Peyer's patch (tissue), 4 donors: ENCODE measurements around the gene SOD2. TPM values are rescaled to one million over a fixed set of nuclear protein-coding genes. Genes with fewer than 3 reads are reported as not detected.

ENCODE experiments used
- DNase-seq, 3 donors: peaks; one replicate each; pipeline ENCODE4 v3.0.0-alpha.2; 2017 to 2019
- H3K27ac ChIP-seq, 4 donors: fragments of 200-600 bp; sonication (generic); one replicate each; pipeline ENCODE4 v1.5.1; 2016 to 2019
- H3K27me3 ChIP-seq, 2 donors: fragments of 200-600 bp; sonication (generic); one replicate each; pipeline ENCODE4 v1.5.1; 2019
- H3K36me3 ChIP-seq, 3 donors: fragments of 200-600 bp; sonication (generic); one replicate each; pipeline ENCODE4 v1.5.1; 2016 to 2019
- H3K4me1 ChIP-seq, 4 donors: fragments of 200-600 bp; sonication (generic); one replicate each; pipeline ENCODE4 v1.5.1; 2016 to 2019
- H3K4me3 ChIP-seq, 4 donors: fragments of 200-600 bp; sonication (generic); 1 replicate in 3 of 4; 2 replicates in 1 of 4; pipeline ENCODE4 v1.5.1; 2016 to 2019; ENCODE audit warnings: mild to moderate bottlenecking in 1 of 4
- H3K9me3 ChIP-seq, 4 donors: fragments of 200-600 bp; sonication (generic); one replicate each; pipeline ENCODE4 v1.5.1; 2016 to 2019; ENCODE audit warnings: mild to moderate bottlenecking in 1 of 4
- CTCF ChIP-seq, 6 experiments: fragments of 450-650 bp in 4 of 6; fragments of 200-600 bp in 2 of 6; sonication (generic) in 1 of 6; IDR thresholded peaks; one replicate each; pipeline ENCODE4 v1.5.1; 2017 to 2019; ENCODE audit warnings: antibody characterized with exemption in 6 of 6, mild to moderate bottlenecking in 3 of 6, moderate library complexity in 1 of 6
- POLR2A ChIP-seq, 2 donors: fragments of 450-650 bp; IDR thresholded peaks; one replicate each; pipeline ENCODE4 v1.5.1; 2017; ENCODE audit warnings: antibody characterized with exemption in 2 of 2, mild to moderate bottlenecking in 2 of 2, moderate library complexity in 2 of 2
- total RNA-seq, 4 donors: library from RNA; depleted of rRNA; stranded (reverse); fragments of >200 nt; gene quantifications; one replicate each; pipeline ENCODE4 v1.1.0, GENCODE V29; 2016

SOD2 gene
- total RNA-seq, 4 donors from 2014 or later, result 85.0 to 156 (median 103) TPM

- no peak overlapping the region for H3K27ac ChIP-seq
- TF ChIP-seq POLR2A (IDR thresholded peaks at IDR 0.05) (no peak), CTCF (IDR thresholded peaks at IDR 0.05) (no peak)
These were observed 4.0 kb downstream of the SOD2 start for GRCh38 chr6:159689001-159689400.

GRCh38 chr6:159688266-159688905 is 4.7 kb downstream of the SOD2 start:
- no peak for TF ChIP-seq CTCF (IDR thresholded peaks at IDR 0.05)
- no peak for TF ChIP-seq POLR2A (IDR thresholded peaks at IDR 0.05)
- H3K4me3 ChIP-seq, result no peak overlapping the region
- no peaks in the 10 kb centered on the region for H3K27me3 ChIP-seq
- DNase-seq, result no peak
- H3K4me1 ChIP-seq, result peaks cover 0 to 17% (median 3%) of the 10 kb centered on the region in 4 donors
- H3K27ac ChIP-seq, result no peak overlapping the region
- H3K9me3 ChIP-seq, result no peaks in the 10 kb centered on the region
- H3K36me3 ChIP-seq, result peaks cover 0 to 60% (median 0%) of the 10 kb centered on the region in 3 donors

More at GRCh38 chr6:159689001-159689400, 4.0 kb downstream of the SOD2 start:
- no peak for DNase-seq
- Histone ChIP-seq H3K27me3 (no peaks in the 10 kb centered on the region), H3K36me3 (peaks cover 0 to 54% (median 0%) of the 10 kb centered on the region in 3 donors), H3K4me1 (peaks cover 0 to 17% (median 3%) of the 10 kb centered on the region in 4 donors), H3K4me3 (no peak overlapping the region), H3K9me3 (no peaks in the 10 kb centered on the region)

GRCh38 chr6:159687341-159687740 is 5.7 kb downstream of the SOD2 start:
- H3K9me3 ChIP-seq, result no peaks in the 10 kb centered on the region
- H3K4me1 ChIP-seq, result peaks cover 0 to 17% (median 3%) of the 10 kb centered on the region in 4 donors
- no peak overlapping the region for H3K27ac ChIP-seq
- DNase-seq, result no peak
- H3K4me3 ChIP-seq, result no peak overlapping the region
- peaks cover 0 to 69% (median 0%) of the 10 kb centered on the region in 3 donors for H3K36me3 ChIP-seq
- no peak for TF ChIP-seq POLR2A (IDR thresholded peaks at IDR 0.05)
- no peak for TF ChIP-seq CTCF (IDR thresholded peaks at IDR 0.05)
- H3K27me3 ChIP-seq, result no peaks in the 10 kb centered on the region

- H3K9me3 ChIP-seq, result no peaks in the 10 kb centered on the region
- H3K27me3 ChIP-seq, result no peaks in the 10 kb centered on the region
- TF ChIP-seq POLR2A (IDR thresholded peaks at IDR 0.05) (no peak), CTCF (IDR thresholded peaks at IDR 0.05) (no peak)
- peaks cover 0 to 14% (median 1%) of the 10 kb centered on the region in 4 donors for H3K4me1 ChIP-seq
- H3K36me3 ChIP-seq, result peaks cover 0 to 76% (median 0%) of the 10 kb centered on the region in 3 donors
- no peak for DNase-seq
- no peak overlapping the region for H3K27ac ChIP-seq
- no peak overlapping the region for H3K4me3 ChIP-seq
These were observed 6.3 kb downstream of the SOD2 start for GRCh38 chr6:159686703-159687102.

GRCh38 chr6:159686040-159686439 is 7.0 kb downstream of the SOD2 start:
- H3K36me3 ChIP-seq, result peaks cover 0 to 82% (median 0%) of the 10 kb centered on the region in 3 donors
- no peak for DNase-seq
- TF ChIP-seq POLR2A (IDR thresholded peaks at IDR 0.05) (no peak), CTCF (IDR thresholded peaks at IDR 0.05) (no peak)
- no peak overlapping the region for H3K27ac ChIP-seq
- no peaks in the 10 kb centered on the region for H3K9me3 ChIP-seq
- no peaks in the 10 kb centered on the region for H3K27me3 ChIP-seq
- no peak overlapping the region for H3K4me3 ChIP-seq
- peaks cover 0 to 13% (median 0%) of the 10 kb centered on the region in 4 donors for H3K4me1 ChIP-seq
